ENCODE measurements around the gene FUT2. TPM values are rescaled to one million over a fixed set of nuclear protein-coding genes. Genes with fewer than 3 reads are reported as not detected.
"Not testable (repeated sequence)": the region's sequence is repeated elsewhere in the genome, so short reads cannot be mapped to it uniquely, and the experiment has no call there.

FUT2 gene
- polyA plus RNA-seq (ENCODE audit: low read depth in 6 of 6) = under 1 TPM in 3 of 6 donors, not detected in 3; 0.11 to 0.26 (median 0.17) TPM

- Mint-ChIP-seq H3K4me1 (peaks cover 9 to 14% (median 12%) of the 10 kb centered on the region in 3 donors), H3K27me3 (peaks cover 0 to 29% (median 24%) of the 10 kb centered on the region in 3 donors), H3K27ac (peak within 1 kb of the TSS in 3 of 6 donors; percentile 72 to 85 (median 84)), H3K36me3 (no peaks in the 10 kb centered on the region), H3K4me3 (peak within 1 kb of the TSS in 7 of 8 donors; percentile 75 to 86 (median 80)), H3K9me3 (no peaks in the 10 kb centered on the region)
- DNase-seq (no peak), ATAC-seq (ENCODE audit: low read depth in 2 of 2) (no peak)
Measured at GRCh38 chr19:48695743-48696352, at the start of gene FUT2. Gene FUT2 (plus strand): TSS chr19:48695971. CDS start chr19:48702957, 6,986 bp downstream.

- Mint-ChIP-seq H3K36me3 (no peaks in the 10 kb centered on the region), H3K9me3 (no peaks in the 10 kb centered on the region), H3K27ac (peak within 1 kb of the TSS; percentile 83 to 98 (median 94)), H3K27me3 (no peaks in the 10 kb centered on the region), H3K4me3 (peak within 1 kb of the TSS; percentile 91 to 98 (median 96)), H3K4me1 (peaks cover 56 to 64% (median 64%) of the 10 kb centered on the region in 3 donors)
- DNase-seq (peak; percentile 91), ATAC-seq (ENCODE audit: low read depth in 2 of 2) (peak; percentile 71 to 79)
Measured at GRCh38 chr19:48646001-48646721, 49.6 kb upstream of the FUT2 start, which contains the start of gene CA11. Gene CA11 (minus strand): TSS chr19:48646187. CDS start chr19:48645632, 555 bp downstream.

- Mint-ChIP-seq H3K4me1 (peaks cover 52 to 66% (median 58%) of the 10 kb centered on the region in 3 donors), H3K4me3 (peak overlapping the region; percentile 22 to 98 (median 94)), H3K27ac (peak overlapping the region in 5 of 6 donors; percentile 40 to 89 (median 74)), H3K27me3 (no peaks in the 10 kb centered on the region), H3K9me3 (no peaks in the 10 kb centered on the region), H3K36me3 (no peaks in the 10 kb centered on the region)
- DNase-seq (no peak), ATAC-seq (ENCODE audit: low read depth in 2 of 2) (no peak)
Measured at GRCh38 chr19:48646722-48647216, 49.0 kb upstream of the FUT2 start.

- ATAC-seq (ENCODE audit: low read depth in 2 of 2) (no peak), DNase-seq (no peak)
- Mint-ChIP-seq H3K36me3 (no peaks in the 10 kb centered on the region), H3K27me3 (no peaks in the 10 kb centered on the region), H3K4me3 (peak overlapping the region in 7 of 8 donors; percentile 35 to 90 (median 67)), H3K27ac (peak overlapping the region; percentile 64 to 90 (median 82)), H3K4me1 (peaks cover 50 to 74% (median 53%) of the 10 kb centered on the region in 3 donors), H3K9me3 (no peaks in the 10 kb centered on the region)
Measured at GRCh38 chr19:48648134-48648533, 47.6 kb upstream of the FUT2 start.

GRCh38 chr19:48650974-48651682 lies 44.6 kb upstream of the FUT2 start:
- H3K27me3 Mint-ChIP-seq = no peaks in the 10 kb centered on the region
- H3K9me3 Mint-ChIP-seq = no peaks in the 10 kb centered on the region
- no peak for ATAC-seq (ENCODE audit: low read depth in 2 of 2)

GRCh38 chr19:48651683-48652048 lies 44.1 kb upstream of the FUT2 start:
- ATAC-seq (ENCODE audit: low read depth in 2 of 2) (no peak), DNase-seq (no peak)
- H3K4me3 Mint-ChIP-seq = no peak overlapping the region
- peak overlapping the region in 2 of 6 donors; percentile 12 to 89 for H3K27ac Mint-ChIP-seq
- no peaks in the 10 kb centered on the region for H3K9me3 Mint-ChIP-seq
- H3K27me3 Mint-ChIP-seq = no peaks in the 10 kb centered on the region
- peaks cover 38 to 57% (median 38%) of the 10 kb centered on the region in 3 donors for H3K4me1 Mint-ChIP-seq
- H3K36me3 Mint-ChIP-seq = no peaks in the 10 kb centered on the region

More at GRCh38 chr19:48650974-48651682, 44.6 kb upstream of the FUT2 start:
- peaks cover 39 to 59% (median 44%) of the 10 kb centered on the region in 3 donors for H3K4me1 Mint-ChIP-seq
- H3K4me3 Mint-ChIP-seq = peak overlapping the region in 2 of 8 donors; percentile 27 to 51
- DNase-seq = no peak
- no peaks in the 10 kb centered on the region for H3K36me3 Mint-ChIP-seq
- peak overlapping the region in 4 of 6 donors; percentile 54 to 89 (median 63) for H3K27ac Mint-ChIP-seq

GRCh38 chr19:48654299-48655059 lies 41.3 kb upstream of the FUT2 start:
- ATAC-seq (ENCODE audit: low read depth in 2 of 2) = no peak

GRCh38 chr19:48656840-48657474 lies 38.8 kb upstream of the FUT2 start:
- H3K27ac Mint-ChIP-seq = peak overlapping the region in 2 of 6 donors; percentile 5 to 82
- no peaks in the 10 kb centered on the region for H3K36me3 Mint-ChIP-seq

More at GRCh38 chr19:48654299-48655059, 41.3 kb upstream of the FUT2 start:
- no peak for DNase-seq
- H3K27me3 Mint-ChIP-seq = no peaks in the 10 kb centered on the region
- H3K9me3 Mint-ChIP-seq = no peaks in the 10 kb centered on the region
- H3K27ac Mint-ChIP-seq = peak overlapping the region in 5 of 6 donors; percentile 41 to 96 (median 91)
- peaks cover 13 to 30% (median 29%) of the 10 kb centered on the region in 3 donors for H3K4me1 Mint-ChIP-seq
- H3K36me3 Mint-ChIP-seq = no peaks in the 10 kb centered on the region
- peak overlapping the region in 1 of 8 donors; percentile 60 for H3K4me3 Mint-ChIP-seq

GRCh38 chr19:48657828-48658227 lies 37.9 kb upstream of the FUT2 start:
- not testable (repeated sequence) for DNase-seq; H3K36me3 Mint-ChIP-seq; ATAC-seq (ENCODE audit: low read depth in 2 of 2); H3K27me3 Mint-ChIP-seq; H3K9me3 Mint-ChIP-seq
- Mint-ChIP-seq H3K4me3 (peak overlapping the region in 1 of 8 donors; percentile 10), H3K4me1 (peaks cover 13 to 26% (median 21%) of the 10 kb centered on the region in 3 donors), H3K27ac (peak overlapping the region in 1 of 6 donors; percentile 37)

More at GRCh38 chr19:48656840-48657474, 38.8 kb upstream of the FUT2 start:
- Mint-ChIP-seq H3K27me3 (no peaks in the 10 kb centered on the region), H3K4me1 (peaks cover 18 to 31% (median 25%) of the 10 kb centered on the region in 3 donors), H3K4me3 (no peak overlapping the region), H3K9me3 (no peaks in the 10 kb centered on the region)
- ATAC-seq (ENCODE audit: low read depth in 2 of 2) (no peak), DNase-seq (no peak)

GRCh38 chr19:48658483-48658882 lies 37.3 kb upstream of the FUT2 start:
- no peaks in the 10 kb centered on the region for H3K27me3 Mint-ChIP-seq

GRCh38 chr19:48659768-48660167 lies 36.0 kb upstream of the FUT2 start:
- Mint-ChIP-seq H3K36me3 (no peaks in the 10 kb centered on the region), H3K4me3 (peak overlapping the region in 2 of 8 donors; percentile 15 to 39), H3K4me1 (peaks cover 9 to 19% (median 19%) of the 10 kb centered on the region in 3 donors), H3K27ac (peak overlapping the region in 2 of 6 donors; percentile 20 to 50), H3K9me3 (no peaks in the 10 kb centered on the region), H3K27me3 (no peaks in the 10 kb centered on the region)
- peak; percentile 14 to 27 for ATAC-seq (ENCODE audit: low read depth in 2 of 2)
- DNase-seq = peak; percentile 31

More at GRCh38 chr19:48658483-48658882, 37.3 kb upstream of the FUT2 start:
- peak overlapping the region in 2 of 8 donors; percentile 15 to 45 for H3K4me3 Mint-ChIP-seq
- H3K27ac Mint-ChIP-seq = peak overlapping the region in 2 of 6 donors; percentile 53 to 60
- H3K36me3 Mint-ChIP-seq = no peaks in the 10 kb centered on the region
- no peak for DNase-seq
- peaks cover 13 to 22% (median 19%) of the 10 kb centered on the region in 3 donors for H3K4me1 Mint-ChIP-seq
- no peak for ATAC-seq (ENCODE audit: low read depth in 2 of 2)
- no peaks in the 10 kb centered on the region for H3K9me3 Mint-ChIP-seq
